ENCODE results near the gene ITGA2. TPM values are rescaled to one million over a fixed set of nuclear protein-coding genes. Genes with fewer than 3 reads are reported as not detected.
"Not testable (repeated sequence)": the region's sequence is repeated elsewhere in the genome, so short reads cannot be mapped to it uniquely, and the experiment has no call there.

The ITGA2 gene
- total RNA-seq, 1 donor from 2014 or later = 0.07 TPM

- intact Hi-C loops (cut with micrococcal nuclease) = no loop called here
- POLR2A ChIA-PET = no interaction called here
- Mint-ChIP-seq H3K27ac (no peak overlapping the region), H3K4me3 (no peak overlapping the region), H3K9me3 (peaks cover 8% of the 10 kb centered on the region), H3K36me3 (ENCODE audit: low read depth) (no peaks in the 10 kb centered on the region), H3K27me3 (peaks cover 8% of the 10 kb centered on the region), H3K4me1 (no peaks in the 10 kb centered on the region)
- CTCF ChIA-PET = no interaction called here
- DNase-seq (no peak), ATAC-seq (ENCODE audit: low read depth) (no peak)
- TF ChIP-seq, protein P1, sequence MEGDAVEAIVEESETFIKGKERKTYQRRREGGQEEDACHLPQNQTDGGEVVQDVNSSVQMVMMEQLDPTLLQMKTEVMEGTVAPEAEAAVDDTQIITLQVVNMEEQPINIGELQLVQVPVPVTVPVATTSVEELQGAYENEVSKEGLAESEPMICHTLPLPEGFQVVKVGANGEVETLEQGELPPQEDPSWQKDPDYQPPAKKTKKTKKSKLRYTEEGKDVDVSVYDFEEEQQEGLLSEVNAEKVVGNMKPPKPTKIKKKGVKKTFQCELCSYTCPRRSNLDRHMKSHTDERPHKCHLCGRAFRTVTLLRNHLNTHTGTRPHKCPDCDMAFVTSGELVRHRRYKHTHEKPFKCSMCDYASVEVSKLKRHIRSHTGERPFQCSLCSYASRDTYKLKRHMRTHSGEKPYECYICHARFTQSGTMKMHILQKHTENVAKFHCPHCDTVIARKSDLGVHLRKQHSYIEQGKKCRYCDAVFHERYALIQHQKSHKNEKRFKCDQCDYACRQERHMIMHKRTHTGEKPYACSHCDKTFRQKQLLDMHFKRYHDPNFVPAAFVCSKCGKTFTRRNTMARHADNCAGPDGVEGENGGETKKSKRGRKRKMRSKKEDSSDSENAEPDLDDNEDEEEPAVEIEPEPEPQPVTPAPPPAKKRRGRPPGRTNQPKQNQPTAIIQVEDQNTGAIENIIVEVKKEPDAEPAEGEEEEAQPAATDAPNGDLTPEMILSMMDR (IDR thresholded peaks at IDR 0.05) = no peak
Measured at GRCh38 chr5:52956915-52957747, 32.0 kb upstream of the ITGA2 start.

DNA sequence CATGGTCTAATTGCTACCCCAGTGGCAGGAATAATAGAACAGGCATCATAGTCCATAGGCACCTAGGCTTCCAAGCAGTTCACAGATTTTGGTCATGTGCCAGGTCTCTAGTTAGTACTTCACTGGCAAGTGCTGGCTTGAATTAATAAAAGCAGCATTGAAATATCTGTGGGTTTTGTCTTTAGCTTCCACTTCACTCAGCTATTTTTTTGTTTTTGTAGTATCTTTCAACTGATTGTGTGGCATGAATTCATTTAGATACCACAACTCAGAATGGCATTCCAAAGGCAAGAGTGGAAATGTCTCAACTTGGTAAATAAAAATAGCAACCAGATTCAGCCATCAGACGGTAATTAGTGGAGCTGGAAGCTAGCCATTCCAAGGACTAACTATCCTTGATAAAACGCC lies 27.9 kb upstream of the ITGA2 start:
- CTCF ChIA-PET = no interaction called here
- DNase-seq (no peak), ATAC-seq (ENCODE audit: low read depth) (no peak)
- no peak overlapping the region for H3K27ac Mint-ChIP-seq
- no peak overlapping the region for H3K4me3 Mint-ChIP-seq
- POLR2A ChIA-PET = no interaction called here
- TF ChIP-seq, protein P1 (IDR thresholded peaks at IDR 0.05) = no peak
- intact Hi-C loops (cut with micrococcal nuclease) = no loop called here
- H3K27me3 Mint-ChIP-seq = peaks cover 2% of the 10 kb centered on the region
- H3K9me3 Mint-ChIP-seq = peaks cover 8% of the 10 kb centered on the region
- H3K4me1 Mint-ChIP-seq = no peaks in the 10 kb centered on the region
- no peaks in the 10 kb centered on the region for H3K36me3 Mint-ChIP-seq (ENCODE audit: low read depth)

GRCh38 chr5:52963636-52964035 lies 25.5 kb upstream of the ITGA2 start:
- TF ChIP-seq, protein P1 (IDR thresholded peaks at IDR 0.05) = no peak
- intact Hi-C loops (cut with micrococcal nuclease) = no loop called here
- ATAC-seq (ENCODE audit: low read depth) = no peak
- no peak for DNase-seq
- Mint-ChIP-seq H3K36me3 (ENCODE audit: low read depth) (no peaks in the 10 kb centered on the region), H3K9me3 (peaks cover 9% of the 10 kb centered on the region), H3K27me3 (peaks cover 2% of the 10 kb centered on the region), H3K4me1 (no peaks in the 10 kb centered on the region), H3K27ac (no peak overlapping the region), H3K4me3 (no peak overlapping the region)
- ChIA-PET POLR2A (no interaction called here), CTCF (no interaction called here)

DNA sequence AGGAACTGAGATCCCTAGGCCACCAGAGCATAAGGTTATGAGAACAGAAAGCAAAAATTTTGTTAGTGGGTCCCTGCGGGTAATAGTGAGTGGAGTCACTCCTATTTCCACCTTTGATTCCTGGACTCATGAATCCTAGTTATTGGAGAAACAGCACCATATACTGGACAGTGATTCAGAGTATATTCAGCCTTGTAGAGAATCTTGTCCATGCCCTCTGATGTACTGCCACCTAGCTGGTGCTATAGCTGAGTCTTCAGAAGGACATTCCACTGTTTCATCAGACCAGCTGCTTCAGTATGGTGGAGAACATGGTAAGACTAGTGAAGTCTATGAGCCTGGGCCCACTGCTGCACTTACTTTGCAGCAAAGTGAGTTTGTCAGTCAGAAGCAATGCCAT lies 25.0 kb upstream of the ITGA2 start:
- Mint-ChIP-seq H3K27me3 (peaks cover 4% of the 10 kb centered on the region), H3K9me3 (peaks cover 13% of the 10 kb centered on the region), H3K27ac (no peak overlapping the region), H3K4me1 (no peaks in the 10 kb centered on the region), H3K4me3 (no peak overlapping the region), H3K36me3 (ENCODE audit: low read depth) (no peaks in the 10 kb centered on the region)
- TF ChIP-seq, protein P1 (IDR thresholded peaks at IDR 0.05) = no peak
- POLR2A ChIA-PET = no interaction called here
- intact Hi-C loops (cut with micrococcal nuclease) = no loop called here
- CTCF ChIA-PET = no interaction called here
- ATAC-seq (ENCODE audit: low read depth) = no peak
- no peak for DNase-seq

- POLR2A ChIA-PET; ATAC-seq (ENCODE audit: low read depth); H3K27ac Mint-ChIP-seq; H3K9me3 Mint-ChIP-seq; intact Hi-C loops (cut with micrococcal nuclease); H3K4me3 Mint-ChIP-seq; H3K36me3 Mint-ChIP-seq (ENCODE audit: low read depth); H3K4me1 Mint-ChIP-seq; CTCF ChIA-PET; DNase-seq: not testable (repeated sequence)
- peaks cover 13% of the 10 kb centered on the region for H3K27me3 Mint-ChIP-seq
Measured at GRCh38 chr5:52976157-52976556, 13.0 kb upstream of the ITGA2 start.

Data from activated B cell treated with CpG ODN at 0.5 μM for 24 hours (primary cell).